ENCODE results near the gene RAB27A.
"Not testable (repeated sequence)": the region's sequence is repeated elsewhere in the genome, so short reads cannot be mapped to it uniquely, and the experiment has no call there.

The RAB27A gene

GRCh38 chr15:55289746-55290527 lies at the start of gene RAB27A:
TSS of gene RAB27A (minus strand) at chr15:55289813. CDS start at chr15:55234934, 54,879 bp downstream.
- DNase-seq (ENCODE audit: low read depth, low spot score), result peak; percentile 51

GRCh38 chr15:55337160-55337559 lies 47.5 kb upstream of the RAB27A start:
- no peak for DNase-seq (ENCODE audit: low read depth, low spot score)

GRCh38 chr15:55334997-55335396 lies 45.4 kb upstream of the RAB27A start:
- no peak for DNase-seq (ENCODE audit: low read depth, low spot score)

- no peak for DNase-seq (ENCODE audit: low read depth, low spot score)
Observed at GRCh38 chr15:55334371-55334770, 44.8 kb upstream of the RAB27A start.

- DNase-seq (ENCODE audit: low read depth, low spot score), result no peak
Observed at GRCh38 chr15:55327387-55327786, 37.8 kb upstream of the RAB27A start.

- DNase-seq (ENCODE audit: low read depth, low spot score), result no peak
Observed at GRCh38 chr15:55322467-55322866, 32.9 kb upstream of the RAB27A start.

- DNase-seq (ENCODE audit: low read depth, low spot score), result no peak
Observed at GRCh38 chr15:55320963-55321362, 31.4 kb upstream of the RAB27A start.

GRCh38 chr15:55320238-55320550 lies 30.6 kb upstream of the RAB27A start:
- DNase-seq (ENCODE audit: low read depth, low spot score), result no peak

GRCh38 chr15:55319537-55320237 lies 30.1 kb upstream of the RAB27A start:
- no peak for DNase-seq (ENCODE audit: low read depth, low spot score)

- DNase-seq (ENCODE audit: low read depth, low spot score), result peak; percentile 57
Observed at GRCh38 chr15:55318588-55319494, 29.2 kb upstream of the RAB27A start, which contains the start of the genes PIGB and PIGBOS1. TSS of gene PIGB (plus strand) at chr15:55319222. CDS start at chr15:55319251, 29 bp downstream. TSS of gene PIGBOS1 (minus strand) at chr15:55319123. CDS start at chr15:55317792, 1,331 bp downstream.

- DNase-seq (ENCODE audit: low read depth, low spot score), result not testable (repeated sequence)
Observed at GRCh38 chr15:55302801-55303200, 13.2 kb upstream of the RAB27A start.

GRCh38 chr15:55297315-55297714 lies 7.7 kb upstream of the RAB27A start:
- no peak for DNase-seq (ENCODE audit: low read depth, low spot score)

- DNase-seq (ENCODE audit: low read depth, low spot score), result peak; percentile 72
Observed at GRCh38 chr15:55290528-55291057, 980 bp upstream of the RAB27A start.

GRCh38 chr15:55289011-55289745 lies 435 bp downstream of the RAB27A start:
- DNase-seq (ENCODE audit: low read depth, low spot score), result no peak

- no peak for DNase-seq (ENCODE audit: low read depth, low spot score)
Observed at GRCh38 chr15:55288006-55288717, 1.5 kb downstream of the RAB27A start.

- DNase-seq (ENCODE audit: low read depth, low spot score), result not testable (repeated sequence)
Observed at GRCh38 chr15:55286442-55287189, 3.0 kb downstream of the RAB27A start.

GRCh38 chr15:55284426-55284825 lies 5.2 kb downstream of the RAB27A start:
- no peak for DNase-seq (ENCODE audit: low read depth, low spot score)

- no peak for DNase-seq (ENCODE audit: low read depth, low spot score)
Observed at GRCh38 chr15:55283379-55284147, 6.0 kb downstream of the RAB27A start.
